Ureter (tissue), 1 donor: ENCODE data around the gene MYEOV. TPM values are rescaled to one million over a fixed set of nuclear protein-coding genes. Genes with fewer than 3 reads are reported as not detected.

Source experiments
- DNase-seq: peaks from one replicate; pipeline ENCODE4 v3.0.0-alpha.2; 2020; ENCODE audit warnings: low spot score
- total RNA-seq: library from RNA; stranded (reverse); gene quantifications from one replicate; pipeline ENCODE4 v1.2.4, GENCODE V29; 2023
- donor health status: DM: yes; HTN: yes; CAD: no.

The MYEOV gene
- total RNA-seq, 1 donor from 2014 or later: not detected

GRCh38 chr11:69286374-69287371 lies 7.3 kb upstream of the MYEOV start:
- DNase-seq: no peak

- DNase-seq: no peak
Observed at GRCh38 chr11:69287968-69288882, 5.7 kb upstream of the MYEOV start.

GRCh38 chr11:69288883-69289242 lies 5.1 kb upstream of the MYEOV start:
- DNase-seq: no peak

- no peak for DNase-seq
Observed at GRCh38 chr11:69290806-69291205, 3.1 kb upstream of the MYEOV start.

- DNase-seq: no peak
Observed at GRCh38 chr11:69291459-69292110, 2.4 kb upstream of the MYEOV start.

GRCh38 chr11:69292221-69292648 lies 1.7 kb upstream of the MYEOV start:
- DNase-seq: no peak

- DNase-seq: no peak
Observed at GRCh38 chr11:69293087-69293486, 868 bp upstream of the MYEOV start.

GRCh38 chr11:69294571-69295078 lies 670 bp downstream of the MYEOV start:
- no peak for DNase-seq

GRCh38 chr11:69295079-69295994 lies 1.4 kb downstream of the MYEOV start:
- DNase-seq: no peak

GRCh38 chr11:69295995-69296889 lies 2.3 kb downstream of the MYEOV start:
- no peak for DNase-seq

GRCh38 chr11:69296890-69297786 lies 3.2 kb downstream of the MYEOV start:
- DNase-seq: peak; percentile 96

- no peak for DNase-seq
Observed at GRCh38 chr11:69297787-69298266, 3.9 kb downstream of the MYEOV start.

GRCh38 chr11:69298267-69299022 lies 4.5 kb downstream of the MYEOV start:
- peak; percentile 84 for DNase-seq

GRCh38 chr11:69299023-69299461 lies 5.1 kb downstream of the MYEOV start:
- no peak for DNase-seq

- DNase-seq: no peak
Observed at GRCh38 chr11:69299572-69299971, 5.6 kb downstream of the MYEOV start.

GRCh38 chr11:69300120-69301060 lies 6.4 kb downstream of the MYEOV start:
- DNase-seq: no peak
